Measurements from ENCODE around the gene HOXD10. TPM values are rescaled to one million over a fixed set of nuclear protein-coding genes. Genes with fewer than 3 reads are reported as not detected.
A peak's percentile ranks its signal among the peaks of the same experiment; 100 is the strongest.

Gene HOXD10
- total RNA-seq, 1 experiment from 2014 or later = 88.6 TPM

- ChIA-PET CTCF (no interaction called here), POLR2A (ENCODE audit: low non-redundant PET) (interaction anchor here (0.6 kb wide), 1 partner anchor 489 kb away, joined by 23 read pairs; no protein-coding TSS in a partner anchor)
- peak; percentile 55 for DNase-seq (ENCODE audit: low spot score)
- peak overlapping the region; percentile 32 for H3K27ac ChIP-seq (ENCODE audit: low read depth, low read length, poor library complexity, severe bottlenecking)
- intact Hi-C loops (cut with micrococcal nuclease; ENCODE audit: unreplicated experiment) = no loop called here
- H3K27me3 ChIP-seq (replicated peaks; ENCODE audit: insufficient read depth, low read depth, low read length, poor library complexity) = no peaks in the 10 kb centered on the region
- H3K4me3 ChIP-seq (ENCODE audit: low read depth, low read length, poor library complexity, severe bottlenecking) = no peak overlapping the region
- TF ChIP-seq CTCF (conservative IDR thresholded peaks at IDR 0.05; ENCODE audit: low read depth, low read length) = no peak
- no peak for TF ChIP-seq EZH2 (IDR thresholded peaks at IDR 0.05; ENCODE audit: borderline replicate concordance, low read depth, low read length, poor library complexity, severe bottlenecking)
- H3K4me1 ChIP-seq (ENCODE audit: insufficient read depth, low read length, poor library complexity, severe bottlenecking) = peaks cover 35% of the 10 kb centered on the region
- H3K9me3 ChIP-seq (ENCODE audit: low read depth, low read length, poor library complexity, severe bottlenecking) = no peaks in the 10 kb centered on the region
- no TSS peak for BruUV-seq (replicated peaks)
- H3K36me3 ChIP-seq (ENCODE audit: insufficient read depth, low read length, poor library complexity, severe bottlenecking) = no peaks in the 10 kb centered on the region
These were observed 15.3 kb upstream of the HOXD10 start for GRCh38 chr2:176101216-176101830.

DNA sequence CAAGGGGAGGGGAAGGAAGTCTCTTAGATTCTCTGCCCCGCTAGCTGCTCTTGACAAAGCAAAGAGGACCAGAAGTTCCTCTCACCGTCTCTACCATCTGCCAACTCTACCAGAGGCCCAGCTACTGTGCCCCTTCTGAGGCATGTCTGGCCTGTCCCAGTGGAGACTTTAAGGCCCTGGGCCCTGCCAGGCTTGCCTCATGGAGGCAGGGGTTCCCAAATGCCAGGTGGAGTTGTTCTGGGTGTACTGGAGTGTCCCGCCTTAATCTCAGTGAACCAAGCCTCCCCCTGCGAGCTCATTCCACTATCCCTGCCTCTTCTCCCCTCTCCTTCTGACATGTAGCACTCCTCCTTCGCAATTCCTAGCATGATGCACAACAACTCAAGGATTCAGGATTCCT lies 14.7 kb upstream of the HOXD10 start:
- no TSS peak for BruUV-seq (replicated peaks)
- H3K36me3 ChIP-seq (ENCODE audit: insufficient read depth, low read length, poor library complexity, severe bottlenecking) = no peaks in the 10 kb centered on the region
- intact Hi-C loops (cut with micrococcal nuclease; ENCODE audit: unreplicated experiment) = no loop called here
- no peak overlapping the region for H3K4me3 ChIP-seq (ENCODE audit: low read depth, low read length, poor library complexity, severe bottlenecking)
- ChIA-PET CTCF (no interaction called here), POLR2A (ENCODE audit: low non-redundant PET) (interaction anchor here (0.6 kb wide), 1 partner anchor 489 kb away, joined by 23 read pairs; no protein-coding TSS in a partner anchor)
- H3K27me3 ChIP-seq (replicated peaks; ENCODE audit: insufficient read depth, low read depth, low read length, poor library complexity) = no peaks in the 10 kb centered on the region
- no peak for DNase-seq (ENCODE audit: low spot score)
- peaks cover 30% of the 10 kb centered on the region for H3K4me1 ChIP-seq (ENCODE audit: insufficient read depth, low read length, poor library complexity, severe bottlenecking)
- H3K27ac ChIP-seq (ENCODE audit: low read depth, low read length, poor library complexity, severe bottlenecking) = peak overlapping the region; percentile 32
- TF ChIP-seq EZH2 (IDR thresholded peaks at IDR 0.05; ENCODE audit: borderline replicate concordance, low read depth, low read length, poor library complexity, severe bottlenecking) = no peak
- TF ChIP-seq CTCF (conservative IDR thresholded peaks at IDR 0.05; ENCODE audit: low read depth, low read length) = no peak
- H3K9me3 ChIP-seq (ENCODE audit: low read depth, low read length, poor library complexity, severe bottlenecking) = no peaks in the 10 kb centered on the region

DNA sequence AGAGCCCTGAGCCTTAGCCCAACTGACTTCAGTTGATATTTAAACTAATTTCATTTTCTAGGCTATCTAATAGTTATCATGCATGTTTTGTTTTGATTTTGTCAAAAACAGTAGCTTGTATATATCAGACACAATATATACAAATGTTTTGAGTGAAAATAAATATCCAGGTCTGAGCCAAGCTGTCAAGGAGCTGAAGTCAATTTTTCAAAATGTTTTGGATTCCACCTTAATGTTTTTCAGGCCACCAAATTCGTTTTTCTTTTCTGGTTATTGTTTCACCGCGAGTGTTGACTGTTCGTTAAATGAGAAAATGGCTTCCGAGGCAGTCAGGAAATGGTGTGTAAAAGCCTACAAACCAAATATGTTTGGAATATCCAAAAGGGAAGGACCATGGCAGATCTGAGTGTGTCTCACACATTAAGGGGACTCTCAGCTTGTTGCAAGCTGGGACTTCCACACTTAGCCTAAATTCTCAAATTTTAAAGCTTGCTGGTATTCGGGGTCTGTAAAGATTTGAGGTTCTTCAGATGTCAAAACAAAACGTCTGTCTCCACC lies 14.2 kb upstream of the HOXD10 start:
- no peak for TF ChIP-seq EZH2 (IDR thresholded peaks at IDR 0.05; ENCODE audit: borderline replicate concordance, low read depth, low read length, poor library complexity, severe bottlenecking)
- no peak for TF ChIP-seq CTCF (conservative IDR thresholded peaks at IDR 0.05; ENCODE audit: low read depth, low read length)
- Histone ChIP-seq H3K36me3 (ENCODE audit: insufficient read depth, low read length, poor library complexity, severe bottlenecking) (no peaks in the 10 kb centered on the region), H3K4me1 (ENCODE audit: insufficient read depth, low read length, poor library complexity, severe bottlenecking) (peaks cover 29% of the 10 kb centered on the region), H3K9me3 (ENCODE audit: low read depth, low read length, poor library complexity, severe bottlenecking) (no peaks in the 10 kb centered on the region), H3K4me3 (ENCODE audit: low read depth, low read length, poor library complexity, severe bottlenecking) (no peak overlapping the region), H3K27ac (ENCODE audit: low read depth, low read length, poor library complexity, severe bottlenecking) (no peak overlapping the region), H3K27me3 (replicated peaks; ENCODE audit: insufficient read depth, low read depth, low read length, poor library complexity) (no peaks in the 10 kb centered on the region)
- ChIA-PET POLR2A (ENCODE audit: low non-redundant PET) (interaction anchor here (0.6 kb wide), 2 partner anchors 381 to 488 kb away, joined by 4 to 23 read pairs; no protein-coding TSS in a partner anchor), CTCF (no interaction called here)
- DNase-seq (ENCODE audit: low spot score) = no peak
- BruUV-seq (replicated peaks) = no TSS peak
- intact Hi-C loops (cut with micrococcal nuclease; ENCODE audit: unreplicated experiment) = no loop called here
